ENCODE data around the gene RAD23B. TPM values are rescaled to one million over a fixed set of nuclear protein-coding genes. Genes with fewer than 3 reads are reported as not detected.
A peak's percentile ranks its signal among the peaks of the same experiment; 100 is the strongest.

Gene RAD23B
- total and polyA plus RNA-seq, 2 of the 13 experiments (the other 11 are each of a cell fraction or from before 2014, with no cell fraction given), result 133 to 156 TPM

GRCh38 chr9:107269681-107270080 is 13.4 kb upstream of the RAD23B start (continued):
- TF ChIP-seq KAT2B (IDR thresholded peaks at IDR 0.05; ENCODE audit: borderline replicate concordance, low read depth, low read length) (no peak), ETV6 (CRISPR knock-in tag; conservative IDR thresholded peaks at IDR 0.05) (no peak), ZXDC (CRISPR knock-in tag; IDR thresholded peaks at IDR 0.05) (no peak), SRF (IDR thresholded peaks at IDR 0.05; ENCODE audit: low read depth, low read length) (no peak), POLR2G (IDR thresholded peaks at IDR 0.05; ENCODE audit: low read depth, low read length) (no peak), ZBTB10 (CRISPR knock-in tag; IDR thresholded peaks at IDR 0.05; ENCODE audit: borderline replicate concordance) (no peak), PBX2 (CRISPR knock-in tag; IDR thresholded peaks at IDR 0.05) (no peak), LCORL (IDR thresholded peaks at IDR 0.05) (peak; percentile 66; the same call in 1 of the 2 replicates), LCORL (CRISPR knock-in tag; IDR thresholded peaks at IDR 0.05) (peak; percentile 48; the same call in 1 of the 2 replicates), KLF16 (CRISPR knock-in tag; IDR thresholded peaks at IDR 0.05) (peak in 1 of 2 experiments; percentile 38; a peak in 1 of 4 replicates), RFXAP (CRISPR knock-in tag; IDR thresholded peaks at IDR 0.05; ENCODE audit: borderline replicate concordance) (no peak), ZHX1 (CRISPR knock-in tag; IDR thresholded peaks at IDR 0.05; ENCODE audit: low read depth) (no peak), ZBTB14 (CRISPR knock-in tag; IDR thresholded peaks at IDR 0.05) (no peak), ZNF10 (CRISPR knock-in tag; IDR thresholded peaks at IDR 0.05; ENCODE audit: borderline replicate concordance, low read depth) (no peak), RBAK (CRISPR knock-in tag; IDR thresholded peaks at IDR 0.05) (no peak), SMARCE1 (IDR thresholded peaks at IDR 0.05; ENCODE audit: borderline replicate concordance) (no peak)

All from HepG2 (cell line).